Testis (tissue), 2 donors: ENCODE data around the gene ESRRB.

Source experiments
- POLR2A ChIP-seq: fragments of 450-650 bp; IDR thresholded peaks from one replicate; pipeline ENCODE4 v1.6.1; 2017; ENCODE audit warnings: antibody characterized with exemption, mild to moderate bottlenecking, moderate library complexity
- TF ChIP-seq, protein P1 (sequence below), 3 experiments: fragments of 450-650 bp in 2 of 3; fragments of 200-600 bp in 1 of 3; sonication (generic) in 1 of 3; IDR thresholded peaks; one replicate each; pipeline ENCODE4 v1.5.1; 2016 to 2019; ENCODE audit warnings: antibody characterized with exemption in 3 of 3, mild to moderate bottlenecking in 2 of 3, moderate library complexity in 1 of 3

DNA sequence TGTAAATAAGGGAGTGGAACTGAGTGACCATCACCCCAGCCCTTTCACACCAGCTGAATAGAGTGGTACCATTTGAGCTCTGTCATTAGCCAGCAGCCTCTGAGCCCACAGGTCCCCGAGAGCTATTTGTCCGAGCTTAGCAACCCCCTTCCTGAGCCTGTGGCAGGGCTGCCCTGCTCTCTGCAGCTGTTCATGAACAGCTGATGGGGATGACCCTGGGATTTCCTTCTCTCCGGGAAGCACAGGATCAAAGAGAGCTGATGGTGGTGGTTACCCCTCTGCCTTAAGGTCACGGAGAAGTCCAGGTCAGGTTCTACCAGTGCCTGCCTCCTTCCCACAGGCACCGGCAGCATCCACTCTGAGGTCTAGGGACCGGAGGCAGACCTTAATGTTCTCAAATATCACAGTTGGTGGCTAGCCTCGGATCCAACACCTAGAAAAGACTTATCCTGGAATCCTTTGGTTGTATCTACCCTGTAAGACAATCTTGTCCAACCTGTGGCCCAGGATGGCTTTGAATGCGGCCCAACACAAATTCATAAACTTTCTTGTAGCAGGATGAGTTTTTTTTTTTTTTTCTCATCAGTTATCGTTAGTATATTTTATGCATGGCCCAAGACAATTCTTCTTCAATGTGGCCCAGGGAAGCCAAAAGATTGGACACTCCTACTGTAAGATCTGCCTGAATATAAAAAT, 81.1 kb downstream of the ESRRB start:
- TF ChIP-seq, protein P1, sequence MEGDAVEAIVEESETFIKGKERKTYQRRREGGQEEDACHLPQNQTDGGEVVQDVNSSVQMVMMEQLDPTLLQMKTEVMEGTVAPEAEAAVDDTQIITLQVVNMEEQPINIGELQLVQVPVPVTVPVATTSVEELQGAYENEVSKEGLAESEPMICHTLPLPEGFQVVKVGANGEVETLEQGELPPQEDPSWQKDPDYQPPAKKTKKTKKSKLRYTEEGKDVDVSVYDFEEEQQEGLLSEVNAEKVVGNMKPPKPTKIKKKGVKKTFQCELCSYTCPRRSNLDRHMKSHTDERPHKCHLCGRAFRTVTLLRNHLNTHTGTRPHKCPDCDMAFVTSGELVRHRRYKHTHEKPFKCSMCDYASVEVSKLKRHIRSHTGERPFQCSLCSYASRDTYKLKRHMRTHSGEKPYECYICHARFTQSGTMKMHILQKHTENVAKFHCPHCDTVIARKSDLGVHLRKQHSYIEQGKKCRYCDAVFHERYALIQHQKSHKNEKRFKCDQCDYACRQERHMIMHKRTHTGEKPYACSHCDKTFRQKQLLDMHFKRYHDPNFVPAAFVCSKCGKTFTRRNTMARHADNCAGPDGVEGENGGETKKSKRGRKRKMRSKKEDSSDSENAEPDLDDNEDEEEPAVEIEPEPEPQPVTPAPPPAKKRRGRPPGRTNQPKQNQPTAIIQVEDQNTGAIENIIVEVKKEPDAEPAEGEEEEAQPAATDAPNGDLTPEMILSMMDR (IDR thresholded peaks at IDR 0.05), result no peak
- no peak for TF ChIP-seq POLR2A
